HepG2 (cell line): ENCODE results near the gene ARHGAP33. TPM values are rescaled to one million over a fixed set of nuclear protein-coding genes. Genes with fewer than 3 reads are reported as not detected.
A peak's percentile ranks its signal among the peaks of the same experiment; 100 is the strongest.

ENCODE experiments used
- E2F2 ChIP-seq: sonication (generic); formaldehyde crosslinking; IDR thresholded peaks from 2 replicates; pipeline ENCODE4 v1.4.0; 2020; ENCODE audit warnings: missing genetic modification reagents, borderline replicate concordance
- HHEX ChIP-seq: IDR thresholded peaks from 2 replicates; pipeline ENCODE4 v1.6.1; 2016; ENCODE audit warnings: control low read depth
- HNRNPK ChIP-seq: fragments of 200-400 bp; formaldehyde crosslinking; IDR thresholded peaks from 2 replicates; pipeline ENCODE4 v1.6.1; 2018; ENCODE audit warnings: low read length, low read depth, moderate library complexity, mild to moderate bottlenecking; ENCODE audit not compliant: poor library complexity, severe bottlenecking
- ISL2 ChIP-seq: sonication (generic); formaldehyde crosslinking; IDR thresholded peaks from 2 replicates; pipeline ENCODE4 v1.5.0; 2020; ENCODE audit warnings: missing genetic modification reagents
- KDM4B ChIP-seq: sonication (generic); formaldehyde crosslinking; IDR thresholded peaks from 2 replicates; pipeline ENCODE4 v1.4.0; 2020; ENCODE audit warnings: missing genetic modification reagents
- LCORL ChIP-seq, 2 experiments: fragments of 450-650 bp in 1 of 2; sonication (generic) in 1 of 2; formaldehyde crosslinking in 1 of 2; IDR thresholded peaks; 2 replicates each; pipeline versions ENCODE4 v1.5.0 to v1.6.1; 2017 to 2020; ENCODE audit warnings: antibody characterized with exemption in 1 of 2, missing genetic modification reagents in 1 of 2
- RBFOX2 ChIP-seq: fragments of 200-400 bp; formaldehyde crosslinking; IDR thresholded peaks from 2 replicates; pipeline ENCODE4 v1.6.1; 2017; ENCODE audit warnings: low read depth, mild to moderate bottlenecking, low read length
- RBM22 ChIP-seq: fragments of 200-400 bp; formaldehyde crosslinking; optimal IDR thresholded peaks from 2 replicates; pipeline ENCODE3; 2017; ENCODE audit warnings: mild to moderate bottlenecking, low read length, moderate library complexity
- RFX1 ChIP-seq: fragments of 450-650 bp; IDR thresholded peaks from 2 replicates; pipeline ENCODE4 v1.6.1; 2017
- YEATS2 ChIP-seq: sonication (generic); formaldehyde crosslinking; IDR thresholded peaks from 2 replicates; pipeline ENCODE4 v1.4.0; 2020; ENCODE audit warnings: missing genetic modification reagents, borderline replicate concordance
- ZNF232 ChIP-seq: sonication (generic); formaldehyde crosslinking; IDR thresholded peaks from 2 replicates; pipeline ENCODE4 v1.4.0; 2020; ENCODE audit warnings: missing genetic modification reagents, borderline replicate concordance
- ZNF652 ChIP-seq: IDR thresholded peaks from 2 replicates; pipeline ENCODE4 v1.6.1; 2016; ENCODE audit warnings: low read depth, borderline replicate concordance
- polyA plus RNA-seq, 8 experiments: library from polyadenylated mRNA; depleted of rRNA in 3 of 8; stranded (reverse) in 7 of 8; unstranded in 1 of 8; fragments of >200 nt; fragmentation: Illumina TruSeq in 4 of 8; extraction: Trizol in 4 of 8; gene quantifications; 2 replicates each; pipeline versions ENCODE4 v1.2.1 to v1.2.3, GENCODE V29; 2011 to 2016; ENCODE audit warnings: low read depth in 4 of 8, missing spikeins in 1 of 8, mixed read lengths in 1 of 8; ENCODE audit not compliant: insufficient read depth in 1 of 8
- total RNA-seq, 5 experiments: library from RNA; depleted of rRNA; stranded (reverse); fragments of >200 nt; fragmentation: Illumina TruSeq; extraction: Trizol; gene quantifications; 2 replicates each; pipeline ENCODE4 v1.2.3, GENCODE V29; 2016; ENCODE audit warnings: low read depth in 1 of 5
- TF ChIP-seq, protein P1 (sequence below): IDR thresholded peaks from 2 replicates; pipeline ENCODE4 v1.6.1; 2018; ENCODE audit warnings: missing genetic modification reagents
- TF ChIP-seq, protein P2 (sequence below): sonication (generic); formaldehyde crosslinking; IDR thresholded peaks from 2 replicates; pipeline ENCODE4 v1.8.1; 2023; ENCODE audit warnings: missing genetic modification reagents, inconsistent platforms, borderline replicate concordance
- TF ChIP-seq, protein P3 (sequence below): sonication (generic); formaldehyde crosslinking; conservative IDR thresholded peaks from 2 replicates; pipeline ENCODE4 v1.4.0; 2020; ENCODE audit warnings: mild to moderate bottlenecking, missing genetic modification reagents, moderate library complexity
- TF ChIP-seq, protein P4 (sequence below): sonication (generic); formaldehyde crosslinking; IDR thresholded peaks from 2 replicates; pipeline ENCODE4 v1.5.0; 2020; ENCODE audit warnings: mild to moderate bottlenecking, low read depth, missing genetic modification reagents, borderline replicate concordance
- TF ChIP-seq, protein P5 (sequence below): sonication (generic); formaldehyde crosslinking; IDR thresholded peaks from 2 replicates; pipeline ENCODE4 v1.8.0; 2022; ENCODE audit warnings: low read depth, missing genetic modification reagents
- TF ChIP-seq, protein P6 (sequence below): sonication (generic); formaldehyde crosslinking; IDR thresholded peaks from 2 replicates; pipeline ENCODE4 v1.4.0; 2020; ENCODE audit warnings: missing genetic modification reagents

The ARHGAP33 gene
- total and polyA plus RNA-seq, 2 of the 13 experiments (the other 11 are each of a cell fraction or from before 2014, with no cell fraction given) = 1.3 to 2.7 TPM

DNA sequence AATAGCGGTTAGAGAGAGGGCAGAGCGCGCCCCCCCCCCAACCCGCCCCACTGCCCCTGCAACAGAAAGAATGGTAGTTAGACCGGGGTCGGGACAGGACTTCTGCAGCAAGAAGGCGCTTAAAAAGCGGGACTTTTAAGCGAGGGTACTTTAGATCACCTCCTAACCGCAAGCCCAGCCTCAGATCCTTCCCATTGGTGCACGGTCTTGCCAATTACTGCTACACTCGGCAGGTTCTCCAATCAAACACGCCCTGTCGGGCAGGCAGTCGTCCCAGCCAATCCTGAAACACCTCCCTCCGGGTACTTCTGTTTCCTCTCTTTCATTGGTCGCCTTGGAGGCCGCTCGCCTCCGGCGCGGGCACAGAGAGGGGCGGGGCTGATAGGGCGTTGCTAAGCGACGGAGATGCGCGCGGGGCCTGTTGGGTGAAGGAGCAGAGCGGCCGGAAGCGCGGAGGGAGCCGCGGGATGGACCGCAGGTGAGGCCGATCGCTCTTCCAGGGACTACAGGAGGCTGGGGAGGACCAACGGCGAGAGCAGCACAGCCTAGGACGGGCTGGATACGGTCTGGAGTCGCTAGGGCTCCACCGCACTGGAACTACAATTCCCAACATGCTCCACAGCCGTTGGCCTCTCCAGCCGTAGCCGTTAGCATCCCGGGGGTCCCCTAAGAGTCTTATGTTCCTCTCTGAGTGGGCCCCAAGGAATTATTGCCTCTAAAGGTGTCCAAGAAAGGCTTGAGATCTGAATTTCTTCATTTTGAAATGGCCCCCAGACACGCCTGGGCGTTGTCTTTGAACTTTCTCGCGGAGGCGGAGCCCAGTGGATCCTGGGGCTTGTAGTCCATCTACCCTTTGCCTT lies 17.4 kb upstream of the ARHGAP33 start, which contains the start of gene PROSER3 (continued):
- TF ChIP-seq, protein P1, sequence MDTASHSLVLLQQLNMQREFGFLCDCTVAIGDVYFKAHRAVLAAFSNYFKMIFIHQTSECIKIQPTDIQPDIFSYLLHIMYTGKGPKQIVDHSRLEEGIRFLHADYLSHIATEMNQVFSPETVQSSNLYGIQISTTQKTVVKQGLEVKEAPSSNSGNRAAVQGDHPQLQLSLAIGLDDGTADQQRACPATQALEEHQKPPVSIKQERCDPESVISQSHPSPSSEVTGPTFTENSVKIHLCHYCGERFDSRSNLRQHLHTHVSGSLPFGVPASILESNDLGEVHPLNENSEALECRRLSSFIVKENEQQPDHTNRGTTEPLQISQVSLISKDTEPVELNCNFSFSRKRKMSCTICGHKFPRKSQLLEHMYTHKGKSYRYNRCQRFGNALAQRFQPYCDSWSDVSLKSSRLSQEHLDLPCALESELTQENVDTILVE (CRISPR knock-in tag) = peak; percentile 62; the same call in 1 of the 2 replicates
- peak; percentile 89; the same call in 1 of the 2 replicates for TF ChIP-seq E2F2 (CRISPR knock-in tag)
- TF ChIP-seq, protein P2, sequence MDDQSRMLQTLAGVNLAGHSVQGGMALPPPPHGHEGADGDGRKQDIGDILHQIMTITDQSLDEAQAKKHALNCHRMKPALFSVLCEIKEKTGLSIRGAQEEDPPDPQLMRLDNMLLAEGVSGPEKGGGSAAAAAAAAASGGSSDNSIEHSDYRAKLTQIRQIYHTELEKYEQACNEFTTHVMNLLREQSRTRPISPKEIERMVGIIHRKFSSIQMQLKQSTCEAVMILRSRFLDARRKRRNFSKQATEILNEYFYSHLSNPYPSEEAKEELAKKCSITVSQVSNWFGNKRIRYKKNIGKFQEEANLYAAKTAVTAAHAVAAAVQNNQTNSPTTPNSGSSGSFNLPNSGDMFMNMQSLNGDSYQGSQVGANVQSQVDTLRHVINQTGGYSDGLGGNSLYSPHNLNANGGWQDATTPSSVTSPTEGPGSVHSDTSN (CRISPR knock-in tag) = peak; percentile 33; the same call in 1 of the 2 replicates
- peak; percentile 81 for TF ChIP-seq RBFOX2
- no peak for TF ChIP-seq ZNF652 (CRISPR knock-in tag)
- TF ChIP-seq RFX1 = peak; percentile 95
- 0 out of 2 replicates have a peak, but pooled peaks have one; percentile 37 for TF ChIP-seq ISL2 (CRISPR knock-in tag)
- TF ChIP-seq ZNF232 (CRISPR knock-in tag) = peak; percentile 80; the same call in 1 of the 2 replicates
- TF ChIP-seq LCORL (IDR thresholded peaks at IDR 0.05) = no peak
- peak; percentile 51 for TF ChIP-seq LCORL (CRISPR knock-in tag; IDR thresholded peaks at IDR 0.05)
- TF ChIP-seq, protein P3, sequence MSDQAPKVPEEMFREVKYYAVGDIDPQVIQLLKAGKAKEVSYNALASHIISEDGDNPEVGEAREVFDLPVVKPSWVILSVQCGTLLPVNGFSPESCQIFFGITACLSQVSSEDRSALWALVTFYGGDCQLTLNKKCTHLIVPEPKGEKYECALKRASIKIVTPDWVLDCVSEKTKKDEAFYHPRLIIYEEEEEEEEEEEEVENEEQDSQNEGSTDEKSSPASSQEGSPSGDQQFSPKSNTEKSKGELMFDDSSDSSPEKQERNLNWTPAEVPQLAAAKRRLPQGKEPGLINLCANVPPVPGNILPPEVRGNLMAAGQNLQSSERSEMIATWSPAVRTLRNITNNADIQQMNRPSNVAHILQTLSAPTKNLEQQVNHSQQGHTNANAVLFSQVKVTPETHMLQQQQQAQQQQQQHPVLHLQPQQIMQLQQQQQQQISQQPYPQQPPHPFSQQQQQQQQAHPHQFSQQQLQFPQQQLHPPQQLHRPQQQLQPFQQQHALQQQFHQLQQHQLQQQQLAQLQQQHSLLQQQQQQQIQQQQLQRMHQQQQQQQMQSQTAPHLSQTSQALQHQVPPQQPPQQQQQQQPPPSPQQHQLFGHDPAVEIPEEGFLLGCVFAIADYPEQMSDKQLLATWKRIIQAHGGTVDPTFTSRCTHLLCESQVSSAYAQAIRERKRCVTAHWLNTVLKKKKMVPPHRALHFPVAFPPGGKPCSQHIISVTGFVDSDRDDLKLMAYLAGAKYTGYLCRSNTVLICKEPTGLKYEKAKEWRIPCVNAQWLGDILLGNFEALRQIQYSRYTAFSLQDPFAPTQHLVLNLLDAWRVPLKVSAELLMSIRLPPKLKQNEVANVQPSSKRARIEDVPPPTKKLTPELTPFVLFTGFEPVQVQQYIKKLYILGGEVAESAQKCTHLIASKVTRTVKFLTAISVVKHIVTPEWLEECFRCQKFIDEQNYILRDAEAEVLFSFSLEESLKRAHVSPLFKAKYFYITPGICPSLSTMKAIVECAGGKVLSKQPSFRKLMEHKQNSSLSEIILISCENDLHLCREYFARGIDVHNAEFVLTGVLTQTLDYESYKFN = 0 out of 2 replicates have a peak, but pooled peaks have one; percentile 11
- no peak for TF ChIP-seq HHEX (CRISPR knock-in tag)
- TF ChIP-seq, protein P4, sequence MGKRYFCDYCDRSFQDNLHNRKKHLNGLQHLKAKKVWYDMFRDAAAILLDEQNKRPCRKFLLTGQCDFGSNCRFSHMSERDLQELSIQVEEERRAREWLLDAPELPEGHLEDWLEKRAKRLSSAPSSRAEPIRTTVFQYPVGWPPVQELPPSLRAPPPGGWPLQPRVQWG (CRISPR knock-in tag) = no peak
- TF ChIP-seq, protein P5, sequence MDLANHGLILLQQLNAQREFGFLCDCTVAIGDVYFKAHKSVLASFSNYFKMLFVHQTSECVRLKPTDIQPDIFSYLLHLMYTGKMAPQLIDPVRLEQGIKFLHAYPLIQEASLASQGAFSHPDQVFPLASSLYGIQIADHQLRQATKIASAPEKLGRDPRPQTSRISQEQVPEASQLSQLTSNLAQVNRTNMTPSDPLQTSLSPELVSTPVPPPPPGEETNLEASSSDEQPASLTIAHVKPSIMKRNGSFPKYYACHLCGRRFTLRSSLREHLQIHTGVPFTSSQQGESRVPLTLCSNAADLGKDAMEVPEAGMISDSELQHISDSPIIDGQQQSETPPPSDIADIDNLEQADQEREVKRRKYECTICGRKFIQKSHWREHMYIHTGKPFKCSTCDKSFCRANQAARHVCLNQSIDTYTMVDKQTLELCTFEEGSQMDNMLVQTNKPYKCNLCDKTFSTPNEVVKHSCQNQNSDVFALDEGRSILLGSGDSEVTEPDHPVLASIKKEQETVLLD (CRISPR knock-in tag) = no peak
- peak; percentile 22; the same call in 1 of the 2 replicates for TF ChIP-seq YEATS2 (CRISPR knock-in tag)
- TF ChIP-seq RBM22 = peak; percentile 55
- TF ChIP-seq, protein P6, sequence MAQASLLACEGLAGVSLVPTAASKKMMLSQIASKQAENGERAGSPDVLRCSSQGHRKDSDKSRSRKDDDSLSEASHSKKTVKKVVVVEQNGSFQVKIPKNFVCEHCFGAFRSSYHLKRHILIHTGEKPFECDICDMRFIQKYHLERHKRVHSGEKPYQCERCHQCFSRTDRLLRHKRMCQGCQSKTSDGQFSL (CRISPR knock-in tag) = no peak
- no peak for TF ChIP-seq HNRNPK
- no peak for TF ChIP-seq KDM4B (CRISPR knock-in tag)
